Coronary artery (tissue), 2 donors: ENCODE results near the gene IRAG1.
"Not testable (repeated sequence)": the region's sequence is repeated elsewhere in the genome, so short reads cannot be mapped to it uniquely, and the experiment has no call there.

Experiments
- DNase-seq: peaks from one replicate; pipeline ENCODE4 v3.0.0-alpha.2; 2017; ENCODE audit warnings: low spot score
- H3K27ac ChIP-seq, 2 donors: fragments of 200-600 bp; sonication (generic); one replicate each; pipeline ENCODE4 v1.5.1; 2016 to 2019
- H3K4me3 ChIP-seq: fragments of 200-600 bp; sonication (generic); 2 replicates; pipeline ENCODE4 v1.5.1; 2016; ENCODE audit warnings: mild to moderate bottlenecking, moderate library complexity
- TF ChIP-seq, protein P1 (sequence below): fragments of 200-600 bp; sonication (generic); IDR thresholded peaks from one replicate; pipeline ENCODE4 v1.5.1; 2019; ENCODE audit warnings: antibody characterized with exemption

Gene IRAG1

GRCh38 chr11:10694486-10695239, 1.1 kb upstream of the IRAG1 start:
- TF ChIP-seq, protein P1, sequence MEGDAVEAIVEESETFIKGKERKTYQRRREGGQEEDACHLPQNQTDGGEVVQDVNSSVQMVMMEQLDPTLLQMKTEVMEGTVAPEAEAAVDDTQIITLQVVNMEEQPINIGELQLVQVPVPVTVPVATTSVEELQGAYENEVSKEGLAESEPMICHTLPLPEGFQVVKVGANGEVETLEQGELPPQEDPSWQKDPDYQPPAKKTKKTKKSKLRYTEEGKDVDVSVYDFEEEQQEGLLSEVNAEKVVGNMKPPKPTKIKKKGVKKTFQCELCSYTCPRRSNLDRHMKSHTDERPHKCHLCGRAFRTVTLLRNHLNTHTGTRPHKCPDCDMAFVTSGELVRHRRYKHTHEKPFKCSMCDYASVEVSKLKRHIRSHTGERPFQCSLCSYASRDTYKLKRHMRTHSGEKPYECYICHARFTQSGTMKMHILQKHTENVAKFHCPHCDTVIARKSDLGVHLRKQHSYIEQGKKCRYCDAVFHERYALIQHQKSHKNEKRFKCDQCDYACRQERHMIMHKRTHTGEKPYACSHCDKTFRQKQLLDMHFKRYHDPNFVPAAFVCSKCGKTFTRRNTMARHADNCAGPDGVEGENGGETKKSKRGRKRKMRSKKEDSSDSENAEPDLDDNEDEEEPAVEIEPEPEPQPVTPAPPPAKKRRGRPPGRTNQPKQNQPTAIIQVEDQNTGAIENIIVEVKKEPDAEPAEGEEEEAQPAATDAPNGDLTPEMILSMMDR = peak; percentile 19
- DNase-seq = no peak
- H3K4me3 ChIP-seq = no peak overlapping the region
- H3K27ac ChIP-seq = peak overlapping the region; percentile 97 to 99

GRCh38 chr11:10692531-10693115, 932 bp downstream of the IRAG1 start:
- DNase-seq = no peak
- H3K27ac ChIP-seq = peak overlapping the region; percentile 97 to 99
- TF ChIP-seq, protein P1 = no peak
- H3K4me3 ChIP-seq = peak overlapping the region; percentile 79

DNA sequence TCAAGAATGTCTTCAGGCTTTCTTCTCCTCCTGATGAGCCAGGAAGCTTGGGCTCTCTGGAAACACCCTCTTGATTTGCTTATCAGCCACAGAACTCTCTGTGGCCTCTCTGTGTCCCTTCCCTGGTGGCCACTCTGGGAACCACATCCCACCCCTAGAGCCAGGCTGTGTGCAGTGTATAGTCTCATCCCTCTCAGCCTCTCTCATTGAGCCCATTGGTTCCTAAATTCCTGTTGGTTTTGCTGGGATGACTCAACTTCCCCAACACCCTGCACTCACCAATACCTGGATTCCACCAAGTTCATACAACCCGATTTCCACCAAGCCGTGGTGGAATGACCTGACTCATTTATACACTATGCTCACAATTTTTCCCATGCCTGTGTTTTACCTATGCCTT, 5.2 kb downstream of the IRAG1 start:
- H3K4me3 ChIP-seq = peak overlapping the region; percentile 79
- TF ChIP-seq, protein P1 = no peak

DNA sequence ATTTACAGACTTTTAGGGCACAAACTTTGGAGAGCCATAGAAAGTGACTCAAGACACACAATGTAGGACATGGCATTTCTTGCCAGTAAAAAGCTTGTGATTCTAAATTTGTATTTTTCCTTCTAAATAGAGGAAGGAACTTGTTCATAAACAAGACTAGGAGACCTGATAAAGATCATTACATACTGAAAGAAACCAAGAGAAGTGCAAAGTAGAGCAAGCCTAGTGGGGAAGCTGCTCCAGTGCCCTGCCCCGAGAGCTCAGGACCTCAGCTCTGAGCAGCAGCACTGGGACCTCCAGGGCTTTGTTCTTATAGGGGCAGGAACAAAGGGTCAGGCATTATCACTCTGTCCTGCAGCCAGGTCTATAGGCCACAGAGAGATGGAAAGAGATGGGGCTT, 7.2 kb downstream of the IRAG1 start:
- TF ChIP-seq, protein P1 = no peak
- H3K27ac ChIP-seq = peak overlapping the region; percentile 39 to 79

More for the DNA sequence above, 5.2 kb downstream of the IRAG1 start:
- H3K27ac ChIP-seq = peak overlapping the region; percentile 79 to 99
- peak; percentile 62 for DNase-seq

DNA sequence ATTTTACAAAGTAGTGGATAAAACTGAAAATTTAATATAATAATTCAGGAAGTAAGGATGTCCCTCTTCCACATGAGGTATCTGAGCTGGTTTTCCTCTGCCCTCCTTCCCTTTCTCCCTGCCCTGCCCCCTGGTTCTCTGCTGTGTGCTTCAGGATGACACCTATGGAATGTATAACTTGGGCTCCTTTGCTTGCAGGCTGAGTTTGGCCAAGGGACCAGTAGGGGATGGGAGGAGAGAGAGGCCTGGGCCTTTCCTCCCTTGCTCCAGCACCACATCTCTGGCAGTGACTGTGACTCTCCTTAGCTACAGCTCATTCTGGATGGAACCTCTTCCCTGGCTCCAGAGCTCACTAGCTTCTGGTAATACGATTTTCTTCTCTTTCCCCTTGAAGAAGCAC, 10.1 kb downstream of the IRAG1 start:
- TF ChIP-seq, protein P1 = no peak
- Histone ChIP-seq H3K4me3 (peak overlapping the region; percentile 42), H3K27ac (peak overlapping the region; percentile 17 to 72)
- peak; percentile 58 for DNase-seq

More for the DNA sequence above, 7.2 kb downstream of the IRAG1 start:
- H3K4me3 ChIP-seq = peak overlapping the region; percentile 29
- peak; percentile 35 for DNase-seq

DNA sequence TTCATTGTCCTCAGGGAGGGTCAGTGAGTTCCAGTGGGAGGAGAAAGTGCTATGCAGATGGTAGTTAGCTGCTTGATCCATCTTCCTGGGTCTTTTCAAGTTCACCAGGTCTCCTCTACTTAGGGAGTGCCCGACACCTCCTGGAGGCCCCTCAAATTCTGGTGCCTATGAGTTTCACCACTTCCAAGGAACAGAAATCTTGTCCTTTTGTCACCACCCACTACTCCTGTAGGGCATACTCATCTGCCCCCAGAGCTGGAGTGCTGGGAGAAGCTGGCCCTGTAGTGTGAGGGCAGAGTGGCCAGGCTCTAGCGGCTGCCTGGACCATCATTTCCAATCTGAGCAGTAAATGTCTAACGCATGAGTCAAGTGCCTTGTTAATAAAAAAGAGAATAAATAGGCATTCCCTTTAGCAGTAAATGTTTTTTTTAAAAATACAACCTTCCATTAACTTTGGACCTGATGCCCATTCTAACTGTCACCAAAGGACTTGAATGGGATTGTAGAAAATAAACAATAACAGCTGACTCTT, 12.5 kb downstream of the IRAG1 start:
- Histone ChIP-seq H3K4me3 (no peak overlapping the region), H3K27ac (peak overlapping the region; percentile 52 to 71)
- peak; percentile 73 for DNase-seq
- TF ChIP-seq, protein P1 = no peak

DNA sequence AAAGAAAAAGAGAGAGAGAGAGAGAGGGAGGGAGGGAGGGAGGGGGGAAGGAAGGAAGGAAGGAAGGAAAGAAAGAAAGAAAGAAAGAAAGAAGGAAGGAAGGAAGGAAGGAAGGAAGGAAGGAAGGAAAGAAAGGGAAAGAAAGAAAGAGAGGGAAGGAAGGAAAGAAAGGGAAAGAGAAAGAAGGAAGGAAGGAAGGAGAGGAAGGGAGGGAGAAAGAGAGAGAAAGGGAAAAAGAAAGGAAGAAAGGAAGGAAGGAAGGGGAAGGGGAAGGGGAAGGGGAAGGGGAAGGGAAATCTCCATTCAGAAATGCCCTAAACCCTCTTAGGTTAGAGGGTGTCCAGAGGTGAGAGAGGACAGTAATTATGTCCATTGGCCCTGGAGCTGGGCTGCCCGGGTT, 13.3 kb downstream of the IRAG1 start:
- DNase-seq, H3K4me3 ChIP-seq: not testable (repeated sequence)
- peak overlapping the region; percentile 52 to 92 for H3K27ac ChIP-seq
